ENCODE results near the gene ACKR4. TPM values are rescaled to one million over a fixed set of nuclear protein-coding genes. Genes with fewer than 3 reads are reported as not detected.

ACKR4 gene
- not detected in 5 replicates for total RNA-seq (2022; extraction: Qiagen RNA extraction)

DNA sequence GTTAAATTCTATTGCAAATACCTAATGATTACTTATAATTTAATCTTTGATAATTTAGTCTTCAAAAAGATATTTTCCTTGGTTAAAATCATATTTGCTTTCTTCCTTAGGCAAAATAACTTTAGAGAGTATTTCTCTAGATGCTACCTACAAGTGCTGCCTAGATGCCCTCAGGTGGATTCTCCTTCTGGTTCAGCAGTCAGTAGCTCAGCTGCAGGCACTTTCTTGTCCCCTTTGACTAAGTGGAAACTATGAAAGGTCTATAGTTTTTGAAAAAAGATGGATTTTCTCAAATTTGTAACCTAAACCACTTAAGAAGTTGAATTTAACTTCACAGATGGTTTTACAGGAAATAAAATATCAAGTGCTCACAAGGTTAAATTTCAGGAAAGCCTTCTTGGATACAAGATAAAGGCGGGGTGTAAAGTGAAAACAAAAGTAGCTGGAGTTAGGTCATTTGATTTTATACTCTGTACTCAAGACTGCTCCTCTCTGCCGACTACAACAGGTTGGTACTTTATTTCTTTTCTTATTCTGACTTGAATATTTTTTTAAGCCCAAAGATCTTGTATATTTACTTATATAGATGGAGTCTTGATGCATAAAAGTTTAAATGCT, at the start of gene ACKR4:
TSS of gene ACKR4 (plus strand) at position 455 of the 618 bp plus-strand sequence. CDS start 3,128 bp downstream, outside the sequence.

Other genes starting within 250 kb of the ACKR4 start
- 11.9 to 16.1 TPM (median 12.6 TPM) in 5 replicates for gene DNAJC13, start 179.8 kb upstream of the ACKR4 start, total RNA-seq (2022; extraction: Qiagen RNA extraction)
- 3.9 to 8.0 TPM (median 4.2 TPM) in 5 replicates for gene ACAD11, start 62.5 kb downstream of the ACKR4 start, total RNA-seq (2022; extraction: Qiagen RNA extraction)
- gene UBA5, start 63.1 kb downstream of the ACKR4 start, total RNA-seq (2022; extraction: Qiagen RNA extraction), result 22.0 to 32.0 TPM (median 23.6 TPM) in 5 replicates
- gene NPHP3, start 125.1 kb downstream of the ACKR4 start, total RNA-seq (2022; extraction: Qiagen RNA extraction), result 6.6 to 8.9 TPM (median 8.6 TPM) in 5 replicates